Measurements from ENCODE around the gene NPAS2.
A peak's percentile ranks its signal among the peaks of the same experiment; 100 is the strongest.

The NPAS2 gene

GRCh38 chr2:100923461-100924060 lies 103.6 kb downstream of the NPAS2 start:
- DNase-seq, result no peak

GRCh38 chr2:100924122-100924519 lies 104.2 kb downstream of the NPAS2 start:
- DNase-seq, result no peak

- peak; percentile 56 for DNase-seq
These were observed 104.8 kb downstream of the NPAS2 start for GRCh38 chr2:100924520-100925451.

DNA sequence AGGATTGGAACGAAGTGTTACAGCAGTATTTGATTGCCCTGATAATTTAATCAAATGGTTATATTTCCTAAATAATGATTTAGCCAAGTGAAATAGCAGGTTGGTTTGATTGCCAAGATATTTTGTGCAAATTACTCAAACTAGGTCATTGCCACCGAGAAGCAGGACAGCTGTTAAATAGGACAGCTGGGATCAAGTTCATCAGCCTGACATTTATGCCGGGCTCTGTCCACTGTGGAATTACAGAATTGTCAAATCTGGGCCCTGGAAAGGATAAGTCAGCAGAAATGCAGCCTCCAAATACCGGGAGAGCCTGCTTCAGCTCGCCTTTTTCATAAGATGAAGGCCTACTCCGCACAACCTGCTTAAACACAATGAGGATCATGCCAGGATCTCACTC lies 108.3 kb downstream of the NPAS2 start:
- DNase-seq, result no peak

- no peak for DNase-seq
These were observed 109.2 kb downstream of the NPAS2 start for GRCh38 chr2:100929147-100929546.

DNA sequence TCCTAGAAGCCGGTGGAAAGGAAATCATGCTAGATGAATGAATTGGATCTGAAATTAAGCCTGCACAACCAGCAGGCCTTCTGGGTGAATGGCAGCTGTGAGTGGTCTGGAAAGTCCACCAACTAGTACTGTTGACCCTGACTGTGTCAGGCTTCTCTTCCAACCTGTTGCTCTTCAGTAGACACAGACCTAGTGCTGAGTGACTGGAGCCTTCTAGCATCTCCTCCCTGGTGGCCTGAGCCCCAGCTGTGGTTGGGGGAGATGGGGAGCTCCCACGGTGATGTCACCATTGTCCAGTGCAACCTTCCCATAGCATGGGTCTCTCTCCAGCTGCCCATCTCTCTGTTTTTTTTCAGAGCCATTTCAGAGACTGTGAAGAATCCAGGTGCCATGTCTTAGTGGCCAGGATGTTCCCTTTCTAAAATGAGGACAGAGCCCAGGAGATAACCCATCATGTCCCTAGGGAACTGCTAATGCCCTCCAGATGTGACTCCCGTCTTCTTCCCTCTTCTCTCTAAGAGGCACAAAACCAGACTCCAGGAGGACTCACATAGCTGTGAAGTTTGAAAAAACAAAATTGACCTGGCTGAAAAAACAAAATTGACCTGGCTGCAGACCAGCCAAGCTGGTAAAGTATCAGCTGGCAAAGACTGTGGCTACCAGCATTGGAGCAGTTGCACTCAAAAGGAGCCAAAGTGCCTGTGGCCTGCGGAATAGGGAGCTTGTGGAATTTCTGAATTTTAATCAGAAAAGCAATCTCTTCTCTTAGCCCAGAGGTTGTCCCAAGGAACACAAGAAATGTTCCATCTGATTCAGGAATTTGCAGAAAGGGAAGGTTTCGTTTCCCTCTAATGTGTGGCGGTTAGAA lies 114.8 kb downstream of the NPAS2 start:
- DNase-seq, result no peak

DNA sequence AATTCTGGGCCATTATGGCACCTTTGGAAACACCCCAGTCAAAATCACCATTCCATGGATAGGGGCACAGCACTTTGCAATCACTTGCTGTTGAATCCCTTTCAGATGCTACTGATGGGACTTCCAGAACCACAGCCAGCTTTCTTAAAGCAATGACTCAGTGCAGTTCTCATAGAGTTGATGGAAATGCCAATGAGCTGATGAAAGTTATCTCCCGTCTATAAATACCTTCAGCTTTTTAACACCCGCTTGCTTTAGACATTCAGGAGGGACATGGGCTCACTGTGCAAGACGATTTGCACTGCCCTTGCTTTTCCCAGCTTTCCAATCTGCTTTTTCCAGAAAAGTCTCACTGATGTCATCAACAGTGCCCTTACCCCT lies 115.4 kb downstream of the NPAS2 start:
- DNase-seq, result no peak

DNA sequence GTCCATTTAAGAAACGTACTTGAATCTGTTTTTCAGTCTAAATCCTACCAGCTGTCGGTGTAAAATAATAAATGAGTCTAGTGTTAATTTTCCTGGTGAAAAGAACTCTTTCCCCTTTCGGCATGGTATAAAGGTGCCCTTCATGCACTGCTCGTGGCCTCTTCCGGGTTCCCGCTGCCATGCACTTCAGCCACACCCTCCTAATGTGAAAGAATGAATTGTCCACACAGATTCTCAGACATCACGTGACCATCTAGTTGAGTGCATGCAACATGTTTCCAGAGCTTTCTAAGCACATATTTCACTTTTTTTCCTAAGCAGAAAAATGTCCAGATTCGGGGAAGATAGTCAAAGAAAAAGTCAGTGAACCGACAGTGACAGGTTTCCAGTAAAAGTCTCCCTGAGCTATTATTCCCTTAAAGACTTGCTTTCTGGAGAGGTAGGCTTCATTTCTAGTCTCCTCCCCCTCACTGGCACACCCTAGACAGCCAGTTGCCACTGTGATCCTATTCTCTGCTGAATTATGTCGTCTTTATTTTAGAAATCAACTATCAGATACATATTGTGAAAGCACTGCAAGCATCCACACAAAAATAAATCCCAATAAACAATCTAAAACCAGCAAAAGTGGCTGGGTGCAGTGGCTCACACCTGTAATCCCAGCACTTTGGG lies 116.3 kb downstream of the NPAS2 start:
- DNase-seq, result no peak

DNA sequence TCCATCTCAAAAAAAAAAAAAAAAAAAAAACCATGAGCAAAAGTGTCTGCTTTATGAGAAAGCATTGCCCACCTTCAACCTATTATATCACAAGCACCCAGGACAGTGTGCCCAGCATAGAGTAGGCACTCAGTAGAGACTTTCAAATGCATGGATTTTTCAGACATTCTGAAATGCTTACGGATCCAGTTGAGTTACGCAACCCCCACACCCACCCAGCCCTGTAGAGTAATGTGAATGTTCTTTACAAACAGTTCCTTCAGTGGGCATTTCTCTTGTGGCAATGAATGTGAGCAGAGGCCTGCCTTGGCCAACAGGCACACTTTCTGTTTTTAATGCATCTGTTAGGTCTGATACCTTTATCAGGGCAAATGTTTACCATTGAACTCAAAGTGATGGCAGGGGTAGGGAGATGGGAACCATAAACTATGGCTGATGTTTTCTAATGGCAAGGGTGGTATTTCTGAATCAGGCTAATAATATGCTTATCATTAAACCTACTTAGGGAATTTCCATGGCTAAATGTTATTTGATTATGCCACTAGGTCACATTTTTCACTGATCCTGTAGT lies 117.1 kb downstream of the NPAS2 start:
- DNase-seq, result no peak

GRCh38 chr2:100938031-100939026 lies 118.4 kb downstream of the NPAS2 start:
- no peak for DNase-seq

- no peak for DNase-seq
These were observed 119.5 kb downstream of the NPAS2 start for GRCh38 chr2:100939445-100939844.

DNA sequence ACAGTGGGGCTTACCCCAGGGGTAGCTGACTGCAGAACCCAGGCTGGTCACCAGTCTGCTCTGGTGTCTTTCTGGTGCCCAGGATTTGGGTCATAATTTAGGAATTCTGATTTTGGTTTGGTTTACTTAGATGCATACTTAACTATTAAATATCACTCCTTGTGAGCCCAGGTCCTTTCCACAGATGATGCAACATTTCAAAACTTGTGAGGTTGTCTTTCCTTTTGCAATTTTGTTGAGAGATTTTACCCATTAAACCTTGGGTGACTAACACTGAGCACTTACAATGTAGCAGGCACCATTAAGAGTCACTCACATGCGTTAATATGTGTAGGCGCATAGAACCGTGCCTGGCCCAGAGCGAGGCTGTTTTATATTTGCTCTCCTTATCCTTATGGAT lies 120.3 kb downstream of the NPAS2 start:
- no peak for DNase-seq

DNA sequence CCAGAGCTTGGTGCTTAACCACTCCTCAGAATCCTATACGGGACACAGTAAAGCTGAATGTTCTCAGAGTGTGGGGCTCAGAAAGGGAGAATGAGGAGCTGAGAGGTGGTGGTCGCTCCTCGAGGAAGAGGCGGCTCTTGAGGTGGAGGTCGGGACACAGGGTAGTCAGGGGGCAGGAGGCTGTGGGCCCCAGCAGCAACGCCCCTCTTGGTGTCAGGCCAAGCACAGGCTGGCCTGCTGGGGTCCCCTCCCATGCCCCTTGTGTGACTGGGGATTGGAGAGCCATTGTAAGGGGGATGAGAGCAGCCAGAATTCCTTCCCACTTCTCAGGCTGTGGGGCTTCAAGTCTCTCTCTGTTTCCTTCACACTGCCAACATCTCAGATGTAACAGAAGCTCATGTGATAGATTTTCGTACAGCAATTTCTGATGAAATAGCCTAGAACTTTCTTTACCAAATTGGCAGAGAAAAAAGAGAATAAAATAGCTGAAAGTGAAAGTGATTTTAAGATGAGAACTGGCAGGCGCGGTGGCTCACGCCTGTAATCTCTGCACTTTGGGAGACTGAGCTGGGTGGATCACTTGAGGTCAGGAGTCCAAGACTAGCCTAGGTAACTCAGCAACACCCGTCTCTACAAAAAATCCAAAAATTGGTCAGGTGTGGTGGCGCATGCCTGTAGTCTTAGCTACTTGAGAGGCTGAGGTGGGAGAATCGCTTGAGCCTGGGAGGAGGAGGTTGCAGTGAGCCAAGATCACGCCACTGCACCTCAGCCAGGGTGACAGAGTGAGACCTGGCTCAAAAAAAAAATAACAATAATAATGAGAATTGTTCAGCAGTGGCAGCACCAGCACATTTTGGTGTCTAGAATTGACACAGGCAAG lies 121.1 kb downstream of the NPAS2 start:
- DNase-seq, result no peak

DNA sequence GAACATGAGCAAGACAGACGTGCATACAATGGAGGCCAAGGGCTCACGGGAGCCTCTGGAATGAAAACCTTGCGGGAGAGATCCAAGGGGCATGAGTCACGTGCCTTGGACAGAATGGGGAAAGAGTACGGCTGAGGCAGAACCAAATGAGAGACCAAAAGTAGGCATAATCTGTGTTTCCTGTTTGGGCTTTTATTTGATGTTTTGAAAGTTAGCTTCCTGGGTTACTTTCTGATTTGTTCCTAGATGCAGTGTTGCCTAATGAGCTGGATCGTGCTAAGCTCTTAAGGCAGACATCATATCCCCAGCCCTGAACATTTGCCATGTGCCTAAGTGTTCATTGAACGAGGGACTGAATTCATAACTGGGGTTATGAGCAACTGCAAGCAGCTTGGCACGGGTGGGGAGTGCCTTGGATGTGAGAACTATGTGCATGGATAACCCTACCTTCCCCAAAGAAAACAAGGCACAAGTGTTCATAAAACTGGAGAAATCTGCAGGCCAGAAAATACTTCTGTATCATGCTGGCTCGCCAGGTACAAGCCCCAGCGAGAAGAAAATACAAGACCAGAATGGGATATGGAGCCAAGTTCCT lies 121.8 kb downstream of the NPAS2 start:
- no peak for DNase-seq

- DNase-seq, result no peak
These were observed 124.9 kb downstream of the NPAS2 start for GRCh38 chr2:100944617-100945432.

DNA sequence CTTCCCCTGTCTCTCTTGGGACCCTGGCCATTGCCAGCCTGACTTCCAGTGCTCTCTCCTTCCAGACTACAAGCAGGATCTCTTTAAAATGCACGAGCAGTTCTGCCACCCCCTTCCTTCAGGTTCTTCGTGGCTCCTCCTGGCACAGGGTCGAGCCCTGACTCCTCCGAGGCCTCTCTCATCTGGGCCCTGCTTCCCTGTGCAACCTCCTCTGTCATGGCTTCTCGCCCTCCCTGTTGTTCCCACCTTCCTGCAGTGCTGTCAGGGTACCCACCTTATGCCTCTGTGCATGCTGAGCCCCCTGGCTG lies 125.4 kb downstream of the NPAS2 start:
- DNase-seq, result no peak

DNA sequence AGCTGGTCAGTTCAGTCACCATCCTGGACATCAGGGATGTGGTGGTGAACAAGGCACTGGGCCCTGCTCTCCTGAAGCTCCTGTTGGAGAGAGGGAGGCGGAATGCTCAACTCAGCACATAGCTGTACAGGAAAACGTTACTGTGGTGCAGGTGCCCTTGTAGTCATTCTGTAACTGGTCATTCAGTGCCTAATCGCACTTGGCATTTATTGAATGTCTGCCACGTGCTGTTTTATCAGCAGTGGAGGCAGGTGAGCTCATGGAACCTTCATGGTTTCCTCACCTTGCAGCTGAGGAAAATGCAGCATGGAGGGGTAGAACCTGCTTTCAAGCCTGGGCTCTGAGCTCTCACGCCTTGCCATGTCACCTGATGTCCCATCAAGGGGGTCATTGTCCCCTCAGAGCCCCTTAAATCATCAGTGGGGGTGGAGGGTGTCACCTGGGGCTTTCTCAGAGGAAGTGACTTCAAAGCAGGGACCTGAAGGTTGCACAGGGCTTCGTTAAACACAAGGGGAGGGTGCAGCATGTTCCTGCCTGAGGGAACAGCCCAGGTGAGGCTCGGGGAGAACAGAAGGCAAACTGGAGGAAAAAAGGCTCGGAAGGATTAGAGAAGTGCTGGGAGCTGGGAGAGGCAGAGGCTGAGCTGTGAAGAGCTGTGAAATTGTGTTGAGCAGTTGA lies 126.1 kb downstream of the NPAS2 start:
- no peak for DNase-seq

Measured in RPMI8226 (cell line).